GM19035 (cell line): Measurements from ENCODE around the gene SHC4.
"Not testable (repeated sequence)": the region's sequence is repeated elsewhere in the genome, so short reads cannot be mapped to it uniquely, and the experiment has no call there.

ENCODE experiments used
- ATAC-seq: cut with Tn5 transposase; IDR thresholded peaks from one replicate; pipeline ENCODE4 v1.9.1; 2021; ENCODE audit not compliant: unreplicated experiment

The SHC4 gene

GRCh38 chr15:48802257-48802656, 161.5 kb downstream of the SHC4 start:
- no peak for ATAC-seq

GRCh38 chr15:48800811-48801455, 162.8 kb downstream of the SHC4 start:
- no peak for ATAC-seq

DNA sequence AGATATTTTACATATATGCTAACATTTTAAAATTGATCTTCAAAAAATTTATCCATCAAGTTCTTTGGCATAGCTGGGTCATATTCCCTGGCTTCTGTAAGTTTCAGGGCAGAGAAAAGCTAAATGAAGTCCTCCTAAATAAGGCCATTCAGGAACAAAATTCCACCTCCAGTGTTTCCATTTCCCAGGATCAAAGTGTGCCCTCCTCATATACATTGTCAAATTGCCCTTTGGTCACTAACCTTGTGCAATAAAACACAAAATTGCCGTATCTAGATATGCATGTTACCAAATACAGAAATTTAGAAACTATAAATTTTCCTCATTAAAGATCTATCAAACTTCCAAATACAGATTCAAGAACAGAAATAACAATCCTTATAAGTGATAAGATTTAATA, 163.5 kb downstream of the SHC4 start:
- ATAC-seq, result no peak

GRCh38 chr15:48798319-48798718, 165.4 kb downstream of the SHC4 start:
- ATAC-seq, result no peak

- ATAC-seq, result no peak
These were observed 166.8 kb downstream of the SHC4 start for GRCh38 chr15:48796930-48797329.

DNA sequence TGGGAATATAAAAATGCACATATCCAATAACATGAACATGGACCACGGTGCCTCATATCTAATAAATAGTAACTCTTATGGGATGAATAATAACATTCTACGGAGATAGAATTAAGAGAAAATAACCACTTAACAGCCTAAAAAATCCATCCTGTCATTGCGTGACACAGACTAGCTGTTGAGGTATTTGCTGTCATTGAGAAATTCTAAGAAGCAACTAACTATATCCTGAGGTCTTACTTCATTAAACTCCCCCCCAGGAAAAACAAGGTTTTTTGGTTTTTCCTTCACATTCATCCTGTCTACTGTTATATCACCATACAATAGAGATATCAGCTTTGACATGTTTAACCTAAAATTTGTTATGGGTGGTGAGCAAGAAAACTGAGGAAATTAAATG, 167.2 kb downstream of the SHC4 start:
- no peak for ATAC-seq

DNA sequence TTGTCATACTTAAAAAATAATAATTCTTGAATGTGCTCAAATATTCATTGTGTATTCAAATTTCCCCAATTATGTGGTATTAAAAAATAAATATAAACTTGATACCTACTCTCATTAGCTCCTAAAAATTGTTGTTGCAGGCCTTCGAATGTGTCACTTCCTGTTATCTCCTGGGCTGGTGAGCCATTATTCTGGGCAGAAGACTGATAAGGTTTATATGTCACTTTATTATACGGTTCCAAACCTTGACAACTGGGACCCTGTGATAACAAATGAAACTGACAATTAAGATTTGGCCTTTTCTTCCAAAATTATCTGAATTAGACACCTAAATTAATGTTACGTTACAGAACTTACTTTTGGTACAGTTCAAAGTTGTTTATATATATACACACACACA, 167.8 kb downstream of the SHC4 start:
- ATAC-seq, result no peak

- peak; percentile 97 for ATAC-seq
These were observed 169.0 kb downstream of the SHC4 start for GRCh38 chr15:48794697-48795134.

GRCh38 chr15:48792408-48792807, 171.3 kb downstream of the SHC4 start:
- no peak for ATAC-seq

GRCh38 chr15:48790466-48791115, 173.1 kb downstream of the SHC4 start:
- not testable (repeated sequence) for ATAC-seq

DNA sequence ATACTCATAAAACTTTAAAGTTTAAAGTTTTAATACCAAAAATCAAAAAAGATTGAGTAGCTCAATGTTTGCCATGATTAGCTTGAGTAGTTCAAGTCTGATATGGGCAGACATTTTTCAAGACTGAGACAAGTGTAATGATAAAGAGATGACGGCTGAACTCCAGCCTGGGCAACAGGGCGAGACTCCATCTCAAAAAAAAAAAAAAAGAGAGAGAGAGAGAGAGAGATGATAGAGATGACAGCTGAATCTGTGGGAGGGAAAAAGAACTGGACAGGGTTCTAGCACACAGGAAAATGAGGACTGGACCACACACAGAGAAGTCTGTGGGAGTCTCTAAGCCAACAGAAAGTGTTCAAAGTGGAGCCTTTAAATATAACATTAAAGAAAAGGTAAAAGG, 178.0 kb downstream of the SHC4 start:
- ATAC-seq, result no peak

DNA sequence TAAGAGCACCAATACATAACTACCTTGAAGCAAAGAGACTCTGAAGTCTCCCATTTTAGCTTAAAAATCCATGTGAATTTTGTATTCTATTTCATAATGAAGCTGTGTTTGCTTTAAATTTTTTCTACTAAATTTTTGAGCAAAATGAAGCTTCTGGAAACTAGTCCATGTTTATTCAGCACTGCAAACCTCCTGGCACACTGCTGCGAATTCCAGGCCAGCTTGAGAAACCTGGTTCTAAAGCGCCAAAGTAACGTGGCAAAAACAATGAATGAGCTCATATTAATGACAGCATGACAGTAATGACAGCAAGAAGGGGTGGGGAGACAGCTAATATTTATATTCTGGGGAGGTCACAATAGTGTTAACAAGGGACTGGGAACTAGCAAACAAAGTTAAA, 178.5 kb downstream of the SHC4 start:
- no peak for ATAC-seq

GRCh38 chr15:48784756-48785155, 179.0 kb downstream of the SHC4 start:
- no peak for ATAC-seq

DNA sequence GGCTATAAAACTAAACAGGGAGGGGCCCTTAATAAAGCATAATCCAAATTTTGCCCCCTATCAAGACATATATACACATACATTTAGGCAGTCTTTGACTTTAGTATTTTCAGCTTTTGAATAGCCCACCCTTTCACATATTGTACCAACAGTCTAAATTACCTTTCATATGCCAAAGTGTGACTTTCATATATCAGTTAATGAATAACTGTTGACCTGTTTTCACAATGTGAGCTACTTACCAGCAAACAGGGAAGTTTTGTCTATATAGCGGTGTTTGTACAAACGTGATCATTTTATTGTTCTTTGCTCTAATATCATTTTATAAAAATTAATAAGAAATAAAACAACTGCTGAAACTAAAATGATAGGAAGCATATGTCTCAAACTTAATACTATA, 180.8 kb downstream of the SHC4 start:
- ATAC-seq, result no peak

DNA sequence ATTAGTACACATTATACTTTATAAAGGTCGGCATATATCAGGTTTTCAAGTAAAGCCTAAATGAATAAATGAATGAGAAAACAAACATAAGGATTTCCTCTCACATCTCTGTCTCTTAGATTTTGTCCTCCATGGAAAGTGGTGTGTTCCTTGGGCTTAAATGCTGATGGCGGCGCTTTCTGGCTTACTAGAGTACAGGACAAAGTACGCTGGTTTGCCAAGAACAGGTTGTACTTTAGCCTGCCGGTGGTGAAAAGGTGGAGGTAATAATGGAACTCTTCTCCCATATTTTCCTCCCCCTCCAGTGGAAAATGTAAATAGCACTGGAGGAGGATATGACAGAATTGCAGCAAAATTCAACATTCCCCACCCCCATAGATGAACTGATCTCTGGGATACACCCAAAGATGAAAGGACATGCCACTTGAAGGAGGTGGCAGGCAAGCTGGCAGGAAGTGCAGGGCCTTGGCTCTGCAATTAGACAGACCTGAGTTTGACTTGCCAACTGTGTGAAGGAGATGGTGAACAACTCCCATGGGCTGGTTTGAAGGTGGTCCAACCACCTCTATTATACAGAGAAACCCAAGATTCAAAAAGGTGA, 182.1 kb downstream of the SHC4 start:
- no peak for ATAC-seq

GRCh38 chr15:48781017-48781416, 182.7 kb downstream of the SHC4 start:
- ATAC-seq, result no peak

DNA sequence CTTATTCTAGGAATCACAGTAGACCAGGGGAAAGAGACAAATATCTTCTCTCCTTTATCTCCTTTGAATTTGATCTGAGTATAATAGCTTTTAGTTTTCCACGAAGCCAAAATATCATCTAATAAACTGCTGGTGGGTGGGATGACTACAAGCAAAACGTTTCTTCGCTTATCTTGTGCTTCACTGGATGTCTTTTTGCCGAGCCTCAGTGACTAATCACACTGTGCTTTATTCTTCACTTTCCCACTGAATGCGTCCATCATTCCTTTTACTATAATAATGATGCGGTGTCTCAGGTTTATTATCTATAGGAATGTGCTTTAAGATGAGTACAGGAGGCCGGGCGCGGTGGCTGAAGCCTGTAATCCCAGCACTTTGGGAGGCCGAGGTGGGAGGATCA, 185.4 kb downstream of the SHC4 start:
- ATAC-seq, result no peak

DNA sequence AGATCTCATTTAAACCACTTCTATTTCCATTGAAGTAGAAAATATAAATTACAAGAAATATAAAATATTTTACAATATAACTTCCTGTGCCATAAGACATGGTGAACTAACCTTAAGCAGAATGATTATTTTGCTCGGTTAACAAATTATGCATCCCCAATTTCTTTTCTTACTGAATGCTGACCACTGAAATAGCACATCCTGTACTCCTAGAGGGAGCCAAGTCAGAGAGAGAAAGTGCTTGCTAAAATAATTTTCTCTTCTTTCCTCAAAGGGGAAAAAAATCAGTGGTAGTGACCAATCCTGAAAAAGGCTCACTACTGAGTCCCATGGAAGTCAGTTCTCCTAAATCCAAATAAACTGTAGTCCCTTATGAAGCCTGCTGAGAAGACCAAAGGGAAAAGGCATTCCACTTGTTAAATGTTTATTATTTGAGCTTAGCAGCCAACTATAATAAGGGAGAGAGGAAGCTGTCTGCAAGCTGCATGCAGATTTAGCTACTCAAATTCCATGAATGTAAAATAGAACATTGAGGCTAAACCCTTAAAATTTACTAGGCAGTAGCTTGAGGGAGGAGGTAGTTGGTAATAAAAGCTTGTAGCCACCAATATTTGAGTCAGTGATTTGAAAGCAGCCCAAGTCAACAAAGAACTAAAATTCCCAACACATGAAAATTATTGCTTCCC, 185.9 kb downstream of the SHC4 start:
- ATAC-seq, result no peak

DNA sequence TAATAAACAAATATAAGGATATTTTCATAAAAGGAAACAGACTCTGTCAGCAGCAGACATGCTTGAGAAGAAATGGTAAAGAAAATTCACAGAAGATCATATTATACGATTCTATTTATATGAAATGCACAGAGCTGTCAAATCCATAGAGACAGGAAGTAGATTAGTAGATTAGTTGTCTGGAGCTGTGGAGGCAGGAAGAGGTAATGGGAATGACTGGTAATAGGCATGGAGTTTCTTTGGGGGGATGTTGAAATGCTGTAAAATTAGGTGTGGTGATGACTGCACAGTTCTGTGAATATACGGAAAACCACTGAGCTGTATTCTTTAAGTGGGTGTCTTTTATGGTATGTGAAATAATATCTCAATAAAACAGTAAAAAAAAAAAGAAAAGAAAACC, 188.2 kb downstream of the SHC4 start:
- no peak for ATAC-seq

- ATAC-seq, result no peak
These were observed 189.2 kb downstream of the SHC4 start for GRCh38 chr15:48774484-48774883.
